Measurements from ENCODE around the gene KANSL1. TPM values are rescaled to one million over a fixed set of nuclear protein-coding genes. Genes with fewer than 3 reads are reported as not detected.

KANSL1 gene
- polyA plus RNA-seq, 12 donors: 30.6 to 82.6 (median 41.5) TPM; not detected in 1

- DNase-seq: no peak
Measured at GRCh38 chr17:46143827-46144236, 49.4 kb downstream of the KANSL1 start.

GRCh38 chr17:46141645-46142044, 51.6 kb downstream of the KANSL1 start:
- no peak for DNase-seq

- DNase-seq: no peak
Measured at GRCh38 chr17:46140645-46141197, 52.5 kb downstream of the KANSL1 start.

GRCh38 chr17:46139432-46140210, 53.6 kb downstream of the KANSL1 start:
- no peak for DNase-seq

GRCh38 chr17:46138473-46138872, 54.8 kb downstream of the KANSL1 start:
- no peak for DNase-seq

- no peak for DNase-seq
Measured at GRCh38 chr17:46136820-46137219, 56.4 kb downstream of the KANSL1 start.

GRCh38 chr17:46135879-46136563, 57.2 kb downstream of the KANSL1 start:
- DNase-seq: no peak

- DNase-seq: no peak
Measured at GRCh38 chr17:46135126-46135812, 58.0 kb downstream of the KANSL1 start.

GRCh38 chr17:46129302-46129701, 63.9 kb downstream of the KANSL1 start:
- DNase-seq: no peak

GRCh38 chr17:46128453-46128852, 64.8 kb downstream of the KANSL1 start:
- no peak for DNase-seq

GRCh38 chr17:46127524-46127923, 65.7 kb downstream of the KANSL1 start:
- no peak for DNase-seq

- DNase-seq: no peak
Measured at GRCh38 chr17:46126840-46127239, 66.4 kb downstream of the KANSL1 start.

- no peak for DNase-seq
Measured at GRCh38 chr17:46125831-46126230, 67.4 kb downstream of the KANSL1 start.

GRCh38 chr17:46124695-46125592, 68.3 kb downstream of the KANSL1 start:
- DNase-seq: no peak

GRCh38 chr17:46123607-46124006, 69.6 kb downstream of the KANSL1 start:
- DNase-seq: no peak

- DNase-seq: no peak
Measured at GRCh38 chr17:46122486-46122871, 70.8 kb downstream of the KANSL1 start.

GRCh38 chr17:46121841-46122485, 71.3 kb downstream of the KANSL1 start:
- no peak for DNase-seq

- no peak for DNase-seq
Measured at GRCh38 chr17:46121165-46121764, 72.0 kb downstream of the KANSL1 start.

GRCh38 chr17:46120537-46120936, 72.7 kb downstream of the KANSL1 start:
- no peak for DNase-seq

- DNase-seq: no peak
Measured at GRCh38 chr17:46120078-46120477, 73.2 kb downstream of the KANSL1 start.
